SHP77 treated with DMSO at 0.1 percent for 48 hours (cell line): ENCODE results near the gene FHAD1.
"Not testable (repeated sequence)": the region's sequence is repeated elsewhere in the genome, so short reads cannot be mapped to it uniquely, and the experiment has no call there.

Experiments used
- DNase-seq: peaks from one replicate; lab custom pipeline; 2025; lab: John Stamatoyannopoulos, UW

The FHAD1 gene

DNA sequence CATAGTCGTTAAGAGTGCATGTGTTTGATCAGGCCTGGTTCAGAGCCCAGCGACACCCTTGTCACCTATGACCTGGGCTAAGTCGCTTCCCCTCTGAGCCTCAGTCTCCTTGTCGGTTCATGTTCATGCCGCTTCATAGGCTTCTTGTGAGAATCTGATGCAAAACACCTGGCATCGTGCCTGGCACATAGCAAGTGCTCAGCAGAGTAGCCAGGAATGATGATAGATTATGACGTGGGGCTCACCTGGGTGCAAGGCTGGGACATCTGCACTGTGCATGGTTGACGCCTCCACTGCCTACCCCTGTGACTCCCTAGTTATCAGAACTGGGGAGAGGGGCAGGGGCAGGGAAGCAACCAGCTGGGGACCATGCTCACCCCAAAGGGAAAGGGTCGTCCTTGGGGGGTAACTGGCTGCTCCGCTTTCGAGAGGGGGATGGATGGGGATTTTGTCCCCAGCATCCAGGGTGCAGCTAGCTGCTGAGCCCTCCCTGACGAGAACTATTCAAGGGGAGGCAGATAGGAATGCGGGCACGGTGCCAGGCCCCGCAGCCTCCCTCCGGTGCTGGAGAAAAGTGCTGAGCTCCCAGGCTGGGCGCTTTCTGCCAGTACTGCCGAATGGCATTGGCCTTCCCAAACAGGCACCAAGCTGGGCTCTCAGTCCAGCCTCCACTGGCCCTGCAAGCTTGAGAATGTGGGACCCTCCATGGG lies 171.9 kb downstream of the FHAD1 start:
- no peak for DNase-seq

DNA sequence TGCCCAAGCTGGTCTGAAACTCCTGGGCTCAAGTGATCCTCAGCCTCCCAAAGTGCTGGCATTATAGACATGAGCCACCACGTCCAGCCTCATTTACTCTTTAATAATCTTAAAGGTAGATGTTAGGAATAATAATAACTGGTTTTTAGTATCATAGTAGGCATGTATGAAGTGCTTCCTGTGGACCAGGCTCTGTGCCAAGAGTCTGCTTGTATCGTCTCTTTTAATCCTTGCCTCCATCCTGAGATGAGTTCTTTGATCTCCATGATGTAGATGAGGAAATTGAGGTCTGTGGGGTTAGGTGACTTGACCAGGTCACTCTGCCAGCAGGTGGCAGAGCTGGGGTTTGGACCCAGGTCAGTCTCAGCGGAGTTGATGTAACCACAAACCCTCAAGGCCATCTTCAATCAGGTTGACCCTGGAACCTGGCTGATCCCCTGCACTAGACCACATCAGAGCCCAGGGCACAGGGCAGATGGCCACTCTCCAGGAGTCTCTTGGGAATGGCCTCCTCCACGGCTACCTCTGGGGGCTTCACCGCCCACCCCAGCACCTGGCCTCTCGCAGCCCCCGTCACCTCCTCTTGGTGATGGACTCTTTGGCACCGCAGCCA lies 173.9 kb downstream of the FHAD1 start:
- DNase-seq = no peak

DNA sequence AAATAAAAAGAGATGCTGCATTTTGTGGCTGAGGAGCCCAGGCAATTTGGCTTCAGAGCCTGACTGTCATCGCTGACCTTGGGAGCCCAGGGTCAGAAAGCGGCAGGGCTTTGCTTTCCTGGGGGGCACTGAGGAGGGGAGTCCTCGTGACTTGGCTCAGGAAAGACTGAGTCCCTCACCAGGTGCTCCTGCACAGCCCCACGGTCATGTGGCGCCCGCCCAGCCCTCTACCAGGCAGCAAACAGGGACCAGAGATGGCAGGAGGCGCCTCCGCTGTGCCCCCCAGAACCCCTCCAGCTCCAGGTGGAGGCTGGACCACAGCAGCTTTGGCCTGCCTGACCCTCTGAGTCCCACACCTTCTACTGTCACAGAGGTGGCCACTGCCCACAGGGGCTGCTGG lies 175.8 kb downstream of the FHAD1 start:
- no peak for DNase-seq

DNA sequence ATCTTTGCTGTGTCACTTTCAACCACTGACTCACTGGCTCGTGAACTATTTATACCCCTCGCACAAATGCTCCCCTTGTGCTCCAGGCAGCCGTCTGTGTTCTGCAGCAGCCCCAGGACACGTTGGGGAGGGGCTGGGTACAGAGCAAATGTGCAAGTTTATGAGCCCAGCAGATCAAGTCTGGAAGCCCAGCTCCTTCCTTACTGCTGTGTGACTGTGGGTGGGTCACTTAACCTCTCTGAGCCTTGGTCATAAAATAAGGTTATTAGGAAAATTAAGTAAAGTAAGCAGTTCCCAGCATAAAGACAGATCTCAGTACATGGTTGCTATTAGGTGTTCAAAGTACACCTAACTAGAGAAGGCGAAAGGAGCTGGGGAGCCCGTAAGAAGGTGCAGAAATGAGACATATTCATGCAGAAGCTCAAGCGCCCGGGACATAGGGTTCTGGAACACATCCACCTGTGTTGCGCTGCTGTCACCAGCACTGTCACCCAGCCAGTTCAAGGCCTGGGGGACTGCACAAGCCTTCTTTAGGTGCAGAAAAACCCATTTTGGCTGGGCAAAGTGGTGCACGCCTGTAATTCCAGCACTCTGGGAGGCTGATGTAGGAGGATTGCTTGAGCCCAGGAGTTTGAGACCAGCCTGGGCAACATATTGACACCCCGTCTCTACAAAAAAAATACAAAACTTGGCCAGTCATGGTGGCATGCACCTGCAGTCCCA lies 176.5 kb downstream of the FHAD1 start:
- DNase-seq = no peak

DNA sequence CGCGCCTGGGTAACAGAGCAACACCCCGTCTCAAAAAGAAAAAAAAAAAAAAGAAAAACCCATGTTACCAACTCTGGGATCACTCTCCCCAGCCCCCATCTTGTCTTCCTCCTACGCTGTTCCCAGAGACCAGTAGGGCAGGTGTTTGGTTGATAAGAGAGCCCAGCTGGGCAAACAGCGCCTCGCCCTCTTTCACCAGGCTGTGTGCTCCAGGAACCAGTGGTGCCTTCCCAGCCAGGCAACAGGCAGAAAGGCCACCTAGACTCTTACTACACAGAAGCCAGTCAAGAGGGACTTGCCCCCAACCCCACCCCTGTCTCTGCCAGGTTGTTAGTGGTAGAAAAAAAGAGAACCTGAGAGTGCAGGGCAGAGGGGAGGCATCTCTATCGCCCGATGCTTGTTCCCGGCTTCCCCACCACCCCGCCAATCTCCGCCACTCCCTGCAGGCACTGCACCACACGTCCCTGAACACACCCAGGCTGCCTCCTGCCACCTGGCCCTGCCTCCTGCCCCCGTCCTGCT lies 177.2 kb downstream of the FHAD1 start:
- peak; percentile 97 for DNase-seq

DNA sequence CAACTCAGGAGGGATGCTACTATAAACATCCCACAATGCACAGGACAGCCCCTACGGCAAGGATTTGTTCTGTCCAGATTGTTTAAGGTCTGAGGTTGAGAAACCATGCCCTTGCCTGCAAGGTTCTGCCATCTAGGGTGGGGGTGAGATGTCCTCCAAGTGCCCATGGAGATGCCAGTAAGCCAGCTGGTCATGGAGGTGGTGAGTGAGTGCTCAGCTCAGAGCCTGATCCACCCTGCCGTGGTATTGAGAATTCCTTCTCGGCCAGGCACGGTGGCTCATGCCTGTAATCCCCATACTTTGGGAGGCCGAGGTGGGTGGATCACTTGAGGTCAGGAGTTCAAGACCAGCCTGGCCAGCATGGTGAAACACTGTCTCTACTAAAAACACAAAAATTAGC lies 178.0 kb downstream of the FHAD1 start:
- no peak for DNase-seq

DNA sequence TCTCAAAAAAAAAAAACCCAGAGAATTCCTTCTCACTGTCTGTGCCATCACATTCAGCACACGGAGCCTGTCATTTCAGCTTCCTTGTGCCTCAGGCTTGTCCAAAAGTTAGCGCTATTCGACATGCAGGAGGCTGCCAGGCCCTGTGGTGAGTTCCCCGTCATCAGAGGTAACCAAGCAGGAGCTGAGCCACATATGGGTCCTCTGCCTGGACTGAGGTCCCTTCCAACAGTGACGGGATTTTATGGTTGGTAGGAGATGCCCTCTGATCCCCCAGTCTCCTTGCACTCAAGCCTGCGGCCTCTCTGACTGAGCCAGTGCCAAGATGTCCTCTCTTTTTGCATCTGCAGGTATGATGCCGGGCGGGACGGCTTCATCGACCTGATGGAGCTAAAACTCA lies 178.5 kb downstream of the FHAD1 start:
- no peak for DNase-seq

DNA sequence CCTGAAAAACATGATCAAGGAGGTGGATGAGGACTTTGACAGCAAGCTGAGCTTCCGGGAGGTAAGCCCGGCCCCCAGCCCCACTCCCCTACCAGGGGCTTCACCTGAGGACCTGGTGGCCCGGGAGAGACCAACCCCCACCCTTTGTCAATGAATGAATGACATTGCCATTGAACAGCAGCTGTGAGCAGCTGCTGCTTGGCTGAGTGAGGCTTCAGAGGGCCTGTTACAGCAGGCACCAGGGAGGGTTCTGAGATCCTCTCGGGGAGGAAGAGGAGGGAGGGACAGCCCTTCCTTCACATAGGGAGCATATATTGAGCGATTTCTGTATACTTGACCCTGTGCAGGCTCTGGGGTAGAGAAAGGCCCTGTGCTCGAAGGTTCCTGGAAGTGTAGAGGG lies 178.9 kb downstream of the FHAD1 start:
- DNase-seq = no peak

DNA sequence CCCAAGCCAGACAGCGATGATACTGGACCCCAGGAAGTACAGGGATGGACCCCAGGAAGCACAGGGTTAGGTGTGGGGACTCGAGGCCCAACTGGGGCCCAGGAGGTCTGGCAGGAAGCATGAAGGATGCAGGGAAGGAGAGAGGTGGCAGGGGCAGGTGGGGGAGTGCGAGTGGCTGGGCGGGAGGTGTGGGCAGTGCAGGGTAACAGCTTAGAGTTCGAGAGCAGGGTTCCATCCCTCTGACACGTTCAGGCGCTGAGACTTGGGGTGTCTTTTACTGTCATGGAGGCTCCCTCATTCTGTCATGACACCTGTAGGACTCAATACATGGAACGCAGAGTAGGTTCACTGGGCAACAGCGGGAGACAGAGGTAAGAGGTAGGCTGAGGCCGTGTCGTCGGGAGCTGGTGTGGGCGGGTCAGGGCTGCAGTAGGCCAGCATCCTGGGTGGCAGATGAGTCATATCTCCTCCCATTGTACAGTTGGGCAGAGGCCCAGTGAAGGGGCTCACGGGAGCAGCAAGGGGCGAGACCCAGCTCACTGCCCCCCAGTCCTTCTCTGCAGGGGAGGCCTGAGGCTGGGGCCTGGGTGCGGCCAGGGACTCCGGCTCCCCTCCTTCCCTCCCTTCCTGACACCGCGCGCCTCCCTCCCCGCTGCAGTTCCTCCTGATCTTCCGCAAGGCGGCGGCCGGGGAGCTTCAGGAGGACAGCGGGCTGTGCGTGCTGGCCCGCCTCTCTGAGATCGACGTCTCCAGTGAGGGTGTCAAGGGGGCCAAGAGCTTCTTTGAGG lies 179.7 kb downstream of the FHAD1 start:
- no peak for DNase-seq

DNA sequence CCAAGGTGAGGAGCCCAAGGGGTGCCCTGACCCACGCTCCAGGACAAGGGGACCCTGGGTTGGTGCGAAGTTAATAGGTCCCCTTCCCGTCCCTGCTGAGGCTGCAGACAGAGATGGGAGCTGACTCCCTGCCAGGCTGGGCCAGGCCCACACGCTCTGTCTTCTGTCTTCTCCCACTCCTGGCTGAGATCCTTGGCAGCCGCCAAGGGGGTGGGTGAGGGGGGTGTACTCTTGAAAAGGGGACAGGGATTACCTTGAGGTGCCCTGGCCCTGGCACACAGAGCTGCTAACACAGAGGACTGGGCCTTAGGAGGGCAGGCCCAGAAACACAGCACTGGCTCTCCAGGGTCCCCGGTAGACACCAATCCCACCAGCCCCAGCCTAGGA lies 180.2 kb downstream of the FHAD1 start:
- no peak for DNase-seq

DNA sequence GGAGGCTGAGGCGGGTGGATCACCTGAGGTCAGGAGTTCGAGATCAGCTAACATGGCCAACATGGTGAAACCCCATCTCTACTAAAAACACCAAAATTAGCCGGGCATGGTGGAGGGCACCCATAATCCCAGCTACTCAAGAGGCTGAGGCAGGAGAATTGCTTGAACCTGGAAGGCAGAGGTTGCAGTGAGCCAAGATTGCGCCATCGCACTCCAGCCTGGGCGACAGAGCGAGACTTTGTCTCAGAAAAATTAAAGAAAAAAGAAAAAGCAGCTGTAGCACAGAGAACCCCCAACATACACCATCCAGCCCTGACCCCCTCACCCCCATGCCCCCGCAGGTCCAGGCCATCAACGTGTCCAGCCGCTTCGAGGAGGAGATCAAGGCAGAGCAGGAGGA lies 181.2 kb downstream of the FHAD1 start:
- not testable (repeated sequence) for DNase-seq

DNA sequence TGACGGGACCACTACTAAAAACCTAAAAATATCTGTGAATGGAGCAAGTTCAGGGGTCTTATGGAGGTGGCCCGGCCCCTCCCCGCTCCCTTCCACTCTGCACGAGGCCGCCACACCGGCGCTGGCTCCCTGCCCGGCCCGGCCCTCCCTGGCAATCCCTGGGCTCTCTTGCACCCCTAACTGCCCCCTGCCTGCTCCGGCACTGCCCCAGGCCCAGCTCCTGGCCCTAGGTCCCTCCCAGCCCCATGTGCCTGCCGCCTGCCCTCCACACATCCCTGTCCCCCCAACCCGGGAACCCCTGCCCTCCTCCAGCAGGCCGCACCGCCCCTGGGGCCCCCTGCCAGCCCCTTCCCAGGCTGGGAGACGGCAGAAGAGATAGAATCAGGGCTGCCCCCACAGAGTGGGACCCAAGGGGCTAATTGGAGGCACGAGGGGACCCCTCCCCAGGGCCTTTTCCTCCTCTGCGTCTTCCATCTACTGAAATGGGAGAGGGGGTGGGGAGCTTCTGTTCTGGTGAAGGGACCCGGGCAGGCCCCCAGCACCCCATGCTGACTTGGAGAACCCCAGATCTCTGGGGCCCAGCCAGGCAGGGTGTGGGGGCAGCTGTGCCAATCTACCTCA lies 181.9 kb downstream of the FHAD1 start:
- DNase-seq = no peak

DNA sequence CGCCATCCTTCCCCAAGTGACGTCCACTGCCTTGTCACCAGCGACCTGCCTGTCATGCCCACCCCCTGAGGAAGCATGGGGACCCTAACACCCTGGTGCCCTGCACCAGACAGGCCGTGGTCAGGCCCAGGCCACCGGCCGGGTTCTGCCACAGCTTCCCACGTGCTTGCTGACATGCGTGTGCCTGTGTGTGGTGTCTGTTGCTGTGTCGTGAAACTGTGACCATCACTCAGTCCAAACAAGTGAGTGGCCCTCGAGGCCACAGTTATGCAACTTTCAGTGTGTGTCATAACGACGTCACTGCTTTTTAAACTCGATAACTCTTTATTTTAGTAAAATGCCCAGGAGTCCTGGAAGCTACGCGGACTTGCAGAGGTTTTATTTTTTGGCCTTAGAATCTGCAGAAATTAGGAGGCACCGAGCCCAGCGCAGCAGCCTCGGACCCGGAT lies 182.7 kb downstream of the FHAD1 start:
- no peak for DNase-seq

DNA sequence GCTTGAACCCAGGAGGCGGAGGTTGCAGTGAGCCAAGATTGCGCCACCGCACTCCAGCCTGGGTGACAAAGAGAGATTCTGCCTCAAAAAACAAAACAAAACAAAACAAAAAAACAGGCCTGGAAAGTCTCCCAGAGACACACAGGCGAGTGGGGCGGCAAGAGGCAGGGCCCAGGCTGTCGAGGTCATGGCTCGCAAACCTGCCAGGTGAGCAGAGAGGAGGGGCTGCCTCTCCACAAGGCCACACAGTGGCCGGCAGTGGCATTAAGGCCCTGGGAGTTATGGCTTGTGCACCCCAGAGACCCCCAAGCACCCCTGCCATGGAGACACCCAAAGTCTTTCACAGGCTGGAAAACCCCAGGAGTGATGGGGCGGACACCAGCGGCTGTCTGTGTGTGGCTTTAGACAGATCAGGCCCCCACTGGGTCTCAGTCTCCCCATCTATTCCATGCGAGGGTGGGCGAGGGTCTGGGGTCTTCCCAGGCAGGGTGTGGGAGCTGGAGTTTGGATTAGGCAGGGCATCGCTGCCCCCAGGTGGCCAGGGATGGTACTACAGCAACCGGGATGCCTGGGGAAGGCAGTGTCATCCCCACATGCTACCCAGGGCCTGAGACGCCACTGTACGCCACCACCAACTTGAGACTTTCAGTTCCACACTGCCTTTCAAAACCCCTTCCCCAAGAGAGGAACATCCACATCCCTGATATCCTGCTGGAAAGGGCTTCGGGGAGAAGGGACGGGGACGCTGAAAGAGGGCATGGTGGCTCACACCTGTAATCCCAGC lies 184.0 kb downstream of the FHAD1 start:
- no peak for DNase-seq

DNA sequence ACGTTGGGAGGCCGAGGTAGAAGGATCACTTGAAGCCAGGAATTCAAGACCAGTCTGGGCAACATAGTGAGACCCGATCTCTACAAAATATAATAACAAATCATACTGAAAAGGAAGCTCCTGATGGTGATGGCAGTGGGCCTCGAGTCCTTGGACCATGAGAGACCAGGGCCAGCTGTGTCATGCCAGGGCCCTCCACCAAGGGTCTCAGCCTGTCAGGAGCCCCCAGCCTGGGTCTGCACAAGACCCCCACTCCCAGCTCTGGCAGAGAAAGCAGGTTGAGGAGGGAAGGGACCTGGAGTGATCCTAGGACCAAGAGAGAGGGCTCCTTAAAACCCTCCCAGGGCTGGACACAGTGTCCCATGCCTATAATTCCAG lies 184.5 kb downstream of the FHAD1 start:
- no peak for DNase-seq

DNA sequence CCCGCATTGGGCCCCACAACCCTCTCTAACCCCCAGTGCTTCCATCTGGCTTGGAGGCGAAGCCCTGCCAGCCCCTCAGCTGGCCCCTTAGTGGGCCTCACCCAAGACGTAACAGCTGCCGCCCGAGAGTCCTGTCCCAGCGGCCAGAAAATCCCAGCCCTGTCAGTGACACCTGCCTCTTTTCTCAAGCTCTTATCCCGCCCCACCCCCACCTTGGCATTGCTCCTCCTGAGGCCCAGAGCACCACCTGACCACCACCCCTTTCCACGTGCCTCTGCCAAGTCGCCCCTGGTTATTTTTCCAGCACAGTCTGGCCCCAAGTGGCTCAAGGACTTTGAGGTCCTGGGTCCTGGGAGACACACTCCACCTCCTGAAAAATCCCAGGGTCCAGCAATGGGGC lies 185.3 kb downstream of the FHAD1 start:
- DNase-seq = no peak

DNA sequence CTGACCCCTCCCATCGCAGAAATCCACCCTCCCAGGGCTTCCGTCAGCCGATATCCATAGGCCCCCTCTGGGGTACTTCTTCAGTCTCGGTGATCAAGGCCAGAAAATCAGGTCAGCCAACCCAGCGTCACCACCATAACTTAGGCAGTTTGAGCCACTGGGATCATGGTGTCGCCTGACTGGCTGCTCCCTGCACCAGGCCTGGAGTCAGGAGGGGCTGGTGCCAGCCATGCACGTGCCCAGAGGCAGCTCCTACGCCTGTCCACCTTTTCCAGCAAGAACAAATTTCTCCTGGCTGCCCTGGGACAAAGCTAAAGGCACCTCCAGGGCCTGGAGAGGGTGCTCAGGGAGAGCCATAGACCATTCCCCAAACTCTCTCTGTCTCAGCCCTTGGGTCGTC lies 186.4 kb downstream of the FHAD1 start:
- DNase-seq = no peak

DNA sequence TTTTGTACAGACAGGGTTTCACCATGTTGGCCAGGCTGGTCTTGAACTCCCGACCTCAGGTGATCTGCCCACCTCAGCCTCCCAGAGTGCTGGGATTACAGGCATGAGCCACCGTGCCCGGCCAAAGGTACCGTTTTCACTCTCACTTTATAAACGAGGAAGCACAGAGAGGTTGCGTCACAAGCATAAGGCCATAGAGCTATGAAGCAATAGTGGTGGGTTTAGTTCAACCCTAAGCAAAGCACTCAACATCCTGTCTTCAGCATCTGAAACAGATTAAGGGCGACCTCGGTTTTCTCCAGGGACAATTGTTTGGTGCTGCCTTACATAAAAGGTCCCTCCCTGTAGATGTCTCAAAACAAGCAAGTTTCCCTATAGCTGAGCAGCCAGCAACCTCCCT lies 187.7 kb downstream of the FHAD1 start:
- DNase-seq = not testable (repeated sequence)

DNA sequence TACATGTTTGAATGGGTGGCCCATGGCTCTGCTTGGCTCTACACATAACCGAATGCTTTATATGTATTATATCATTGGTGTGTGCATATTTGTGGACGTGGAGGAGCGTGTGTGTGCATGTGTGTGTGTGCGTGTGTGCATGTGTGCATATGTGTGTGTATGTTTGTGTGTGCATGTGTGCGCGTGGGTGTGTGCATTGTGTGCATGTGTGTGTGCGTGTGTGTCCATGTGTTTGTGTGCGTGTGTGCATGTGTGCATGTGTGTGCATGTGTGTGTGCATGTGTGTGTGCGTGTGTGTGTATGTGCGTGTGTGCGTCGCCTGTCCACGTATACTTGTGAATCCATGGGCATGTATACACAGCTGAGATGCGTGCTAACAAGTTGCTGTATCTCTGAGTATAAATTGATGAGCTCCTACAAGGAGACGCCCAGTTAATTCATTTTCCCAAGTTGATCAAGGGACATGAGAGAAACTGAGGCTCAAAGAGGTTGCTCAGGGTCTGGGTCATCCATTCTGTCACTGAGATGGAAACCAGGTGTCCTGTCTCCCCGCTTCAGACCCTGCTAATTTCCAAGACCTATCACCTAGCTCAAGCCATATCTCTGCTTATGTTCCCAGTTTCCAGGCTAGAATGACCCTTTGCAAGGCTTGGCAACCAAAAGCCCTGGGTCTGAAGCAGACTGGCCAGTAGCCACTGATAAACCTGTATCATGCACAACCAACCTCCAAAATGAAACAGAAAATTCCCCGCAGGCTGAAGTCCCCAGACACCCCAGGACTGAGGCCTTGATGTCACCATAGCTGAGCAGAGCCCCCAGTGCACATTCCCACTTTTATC lies 188.4 kb downstream of the FHAD1 start:
- DNase-seq = no peak

DNA sequence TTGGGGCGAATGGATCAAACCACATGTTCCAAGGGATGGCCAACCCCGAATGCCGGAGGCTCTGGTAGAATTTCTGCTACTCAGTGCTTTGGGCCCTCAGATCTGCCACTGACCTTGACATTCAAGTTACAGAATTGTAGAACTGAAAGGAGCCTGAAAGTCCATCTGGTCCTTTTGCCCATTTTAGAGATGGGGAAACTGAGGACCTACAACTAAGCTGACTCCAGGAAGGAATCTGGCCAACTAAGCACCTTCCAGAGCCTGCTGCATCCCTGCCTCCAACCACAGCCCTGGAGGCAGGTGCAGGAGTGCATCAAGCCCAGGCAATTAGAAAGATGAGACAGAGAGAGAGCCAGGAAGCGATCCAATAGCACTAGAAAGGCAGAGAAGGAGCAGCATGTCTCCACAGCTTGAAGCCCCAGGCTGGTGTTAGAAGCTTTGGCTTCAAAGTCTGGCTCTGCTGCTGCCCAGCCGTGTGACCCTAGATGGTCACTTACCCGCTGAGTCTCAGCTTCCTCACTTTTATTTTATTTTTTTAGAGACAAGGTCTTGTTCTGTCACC lies 189.9 kb downstream of the FHAD1 start:
- DNase-seq = no peak
